Kidney (tissue), 14 donors: Measurements from ENCODE around the gene SPNS2. TPM values are rescaled to one million over a fixed set of nuclear protein-coding genes. Genes with fewer than 3 reads are reported as not detected.

Source experiments
- DNase-seq, 5 donors: peaks; one replicate each; pipeline ENCODE4 v3.0.0-alpha.2; 2013 to 2020
- FAIRE-seq: peaks from 2 replicates; lab custom pipeline; 2012; peaks lifted over from hg19 to GRCh38; lab: Jason Lieb, UNC
- H3K27ac ChIP-seq, 2 donors: one replicate each; pipeline ENCODE4 v1.7.0; 2013; ENCODE audit warnings: low read depth in 2 of 2, low read length in 2 of 2, inconsistent platforms in 1 of 2
- H3K27me3 ChIP-seq: one replicate; pipeline ENCODE4 v1.7.1; 2013; ENCODE audit warnings: low read length, inconsistent platforms; ENCODE audit not compliant: control insufficient read depth, insufficient read depth
- H3K36me3 ChIP-seq, 3 donors: one replicate each; pipeline versions ENCODE4 v1.7.0 to v1.7.1; 2013; ENCODE audit warnings: low read length in 3 of 3, control low read depth in 1 of 3, inconsistent platforms in 1 of 3; ENCODE audit not compliant: insufficient read depth in 3 of 3, control insufficient read depth in 2 of 3
- H3K4me1 ChIP-seq, 3 donors: one replicate each; pipeline versions ENCODE4 v1.7.0 to v1.7.1; 2013; ENCODE audit warnings: low read length in 3 of 3, inconsistent platforms in 1 of 3, low read depth in 1 of 3; ENCODE audit not compliant: control insufficient read depth in 2 of 3, insufficient read depth in 2 of 3
- H3K4me3 ChIP-seq, 3 donors: one replicate each; pipeline versions ENCODE4 v1.7.0 to v1.8.1; 2013; ENCODE audit warnings: low read length in 3 of 3, control low read depth in 1 of 3, inconsistent platforms in 1 of 3
- H3K9ac ChIP-seq, 3 donors: one replicate each; pipeline versions ENCODE4 v1.7.0 to v1.7.1; 2013; ENCODE audit warnings: low read length in 3 of 3, control low read depth in 1 of 3, inconsistent platforms in 1 of 3
- H3K9me3 ChIP-seq, 3 donors: one replicate each; pipeline versions ENCODE4 v1.7.0 to v1.7.1; 2013; ENCODE audit warnings: low read length in 3 of 3, control low read depth in 1 of 3, inconsistent platforms in 1 of 3; ENCODE audit not compliant: control insufficient read depth in 2 of 3, insufficient read depth in 1 of 3
- CTCF ChIP-seq: IDR thresholded peaks from 3 replicates; pipeline ENCODE4 v1.5.1; 2012; ENCODE audit warnings: mild to moderate bottlenecking, moderate library complexity, borderline replicate concordance; ENCODE audit not compliant: insufficient read depth; ENCODE audit errors: extremely low read depth
- intact Hi-C: fragments of 100-400 bp; cut with DNase I; formaldehyde crosslinking; loops from one replicate; pipeline ENCODE4 v1.11.1; 2022
- polyA plus RNA-seq: library from polyadenylated mRNA; stranded (reverse); fragments of 350-450 nt; fragmentation: Illumina TruSeq; extraction: RNeasy Lipid Tissue Mini Kit (QIAGEN cat#74804); gene quantifications from one replicate; pipeline ENCODE4 v1.2.3, GENCODE V29; 2014; ENCODE audit warnings: low read depth, low replicate concordance; ENCODE audit not compliant: insufficient read depth
- total RNA-seq: library from RNA; stranded (reverse); fragmentation: NEBNext Ultra II Directional; extraction: Animal tissue kit (Norgen Biotek cat#: 25700); gene quantifications from one replicate; pipeline ENCODE4 v1.2.1, GENCODE V29; 2021
- donor health status: control.
- donor health status: control.
- donor health status: control.
- donor health status: control.
- donor health status: control.
- donor health status: DM: yes; HTN: yes; CAD: no.
- donor health status: Normal renal cell carcinoma (clear cell type).

The SPNS2 gene
- total and polyA plus RNA-seq, 2 donors from 2014 or later = 60.5 to 75.1 TPM

GRCh38 chr17:4512156-4513112 is 13.8 kb downstream of the SPNS2 start:
- no peak overlapping the region for H3K9ac ChIP-seq
- no peak for FAIRE-seq
- no peak overlapping the region for H3K4me3 ChIP-seq
- TF ChIP-seq CTCF = no peak
- no peaks in the 10 kb centered on the region for H3K9me3 ChIP-seq
- peaks cover 0 to 36% (median 24%) of the 10 kb centered on the region in 3 donors for H3K4me1 ChIP-seq
- intact Hi-C loops = no loop called here
- no peaks in the 10 kb centered on the region for H3K27me3 ChIP-seq
- H3K27ac ChIP-seq = no peak overlapping the region
- no peak for DNase-seq
- H3K36me3 ChIP-seq = no peaks in the 10 kb centered on the region

- H3K9me3 ChIP-seq = no peaks in the 10 kb centered on the region
- no peak for FAIRE-seq
- no peak overlapping the region for H3K9ac ChIP-seq
- no peaks in the 10 kb centered on the region for H3K36me3 ChIP-seq
- no peak overlapping the region for H3K4me3 ChIP-seq
- peak in 3 of 5 donors; percentile 51 to 76 (median 64) for DNase-seq
- TF ChIP-seq CTCF = no peak
- H3K27ac ChIP-seq = peak overlapping the region; percentile 41 to 74
- intact Hi-C loops = no loop called here
- H3K27me3 ChIP-seq = no peaks in the 10 kb centered on the region
- H3K4me1 ChIP-seq = peaks cover 0 to 29% (median 24%) of the 10 kb centered on the region in 3 donors
These were observed 14.7 kb downstream of the SPNS2 start for GRCh38 chr17:4513113-4514032.

- no peak for TF ChIP-seq CTCF
- peaks cover 0 to 26% (median 17%) of the 10 kb centered on the region in 3 donors for H3K4me1 ChIP-seq
- H3K9ac ChIP-seq = no peak overlapping the region
- intact Hi-C loops = no loop called here
- no peaks in the 10 kb centered on the region for H3K36me3 ChIP-seq
- no peak for FAIRE-seq
- no peak overlapping the region for H3K4me3 ChIP-seq
- peak in 4 of 5 donors; percentile 81 to 88 (median 84) for DNase-seq
- H3K9me3 ChIP-seq = no peaks in the 10 kb centered on the region
- H3K27ac ChIP-seq = peak overlapping the region; percentile 41 to 74
- H3K27me3 ChIP-seq = no peaks in the 10 kb centered on the region
These were observed 15.5 kb downstream of the SPNS2 start for GRCh38 chr17:4514206-4514605.
